Fibroblast of the conjunctiva (primary cell): ENCODE measurements around the gene FMN1.
"Not testable (repeated sequence)": the region's sequence is repeated elsewhere in the genome, so short reads cannot be mapped to it uniquely, and the experiment has no call there.

Experiments
- DNase-seq: peaks from one replicate; pipeline ENCODE4 v3.0.0-alpha.2; 2010; ENCODE audit warnings: low read depth

Gene FMN1

DNA sequence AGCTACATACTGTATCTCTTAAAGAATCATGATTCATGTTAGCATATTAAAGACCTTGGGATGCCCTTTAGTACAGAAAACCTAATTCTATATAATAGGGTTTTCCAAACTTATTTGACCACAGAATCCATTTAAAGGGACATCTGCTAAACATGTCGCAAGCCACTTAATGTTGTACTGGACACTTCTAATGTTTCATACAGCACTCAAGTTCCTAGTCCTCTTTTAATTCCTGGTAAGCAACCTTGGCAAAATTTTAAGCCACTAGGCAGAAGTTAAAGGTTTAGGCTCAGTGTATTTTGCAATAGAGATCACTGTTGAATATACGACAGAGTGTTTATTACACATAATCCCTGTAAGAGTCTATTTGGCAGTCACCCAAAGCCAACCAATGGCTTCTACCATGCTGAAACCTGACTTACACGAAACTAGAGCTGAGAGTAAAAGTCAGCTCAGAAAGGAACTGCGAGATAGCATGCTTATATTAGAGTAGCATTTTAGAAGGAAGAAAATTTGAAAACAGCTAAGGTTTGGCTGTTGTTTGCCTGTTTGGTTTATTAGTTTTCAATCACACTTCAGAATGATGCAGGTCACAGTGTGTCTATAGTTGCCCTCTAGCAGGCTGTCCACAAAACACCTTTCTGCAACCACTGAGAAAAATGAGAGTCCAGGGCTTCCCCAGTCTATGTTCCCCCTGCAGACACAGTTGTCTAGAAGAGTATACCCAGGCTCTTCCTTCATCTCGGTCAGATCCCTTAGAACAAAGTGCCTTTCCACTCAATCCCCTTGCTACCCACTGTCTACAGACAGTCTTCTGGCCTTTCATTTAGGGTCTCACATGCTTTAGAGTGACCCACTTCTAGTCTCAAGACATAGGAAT, 104.4 kb downstream of the FMN1 start:
- DNase-seq: peak; percentile 59

DNA sequence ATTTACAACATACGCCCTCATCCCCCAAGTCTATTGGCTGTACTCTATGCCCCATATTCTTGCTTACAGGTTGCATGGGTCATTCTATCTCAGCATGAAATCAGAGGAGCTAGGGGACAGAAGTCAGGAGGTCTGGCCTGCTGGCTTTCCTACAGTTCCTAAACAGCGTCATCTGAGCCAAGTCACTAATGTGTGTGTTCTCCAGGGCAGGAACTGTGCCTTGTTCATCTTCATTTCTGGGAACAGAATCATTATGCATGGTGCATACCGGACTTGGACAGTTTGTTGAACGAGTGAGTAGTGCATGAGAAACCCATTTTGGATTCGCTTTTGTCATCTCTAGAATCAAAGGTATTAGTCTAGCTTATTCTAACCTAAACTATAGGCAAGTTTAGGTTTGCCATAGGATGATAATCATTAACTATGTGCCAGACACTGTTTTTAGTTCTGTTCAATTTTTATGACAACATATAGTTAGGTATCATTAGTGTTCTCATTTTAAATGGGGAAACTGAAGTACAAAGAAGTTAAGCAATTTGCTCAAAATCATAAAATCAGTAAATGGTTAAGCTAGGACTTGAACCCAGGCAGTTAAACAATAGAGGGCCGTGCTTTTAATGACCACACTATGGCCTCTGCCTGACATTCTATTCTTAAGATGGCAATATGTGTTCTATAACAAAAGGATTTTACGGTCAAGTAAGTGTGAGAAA, 105.2 kb downstream of the FMN1 start:
- DNase-seq: no peak

DNA sequence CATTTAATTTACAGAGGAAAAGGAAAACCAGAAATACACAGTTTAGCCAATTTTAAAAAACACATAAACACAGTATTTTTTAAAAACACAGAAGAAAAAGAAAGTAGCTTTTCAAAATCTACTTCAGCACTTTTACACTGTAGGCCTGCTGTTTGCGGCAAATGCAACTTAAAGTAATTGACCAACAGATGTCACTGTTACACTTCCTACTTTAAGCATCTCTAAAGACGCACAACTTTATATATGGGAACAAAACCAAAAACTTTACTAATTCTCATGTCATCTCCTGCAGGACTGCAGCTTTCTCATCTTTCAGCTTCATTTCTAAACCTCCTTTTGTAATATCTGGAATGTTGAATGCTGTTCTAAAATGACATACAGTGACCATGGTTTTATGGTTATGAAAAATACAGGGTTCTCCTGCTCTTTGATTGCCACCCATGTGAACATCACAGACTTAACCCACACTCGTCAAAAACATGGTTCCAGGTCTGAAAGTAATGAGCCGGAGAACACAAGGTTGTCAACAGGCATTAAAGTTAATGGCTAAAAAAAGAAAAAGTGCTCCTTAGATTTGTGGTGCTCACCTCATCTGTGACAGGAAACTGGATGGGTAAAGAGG, 107.9 kb downstream of the FMN1 start:
- DNase-seq: peak; percentile 60

DNA sequence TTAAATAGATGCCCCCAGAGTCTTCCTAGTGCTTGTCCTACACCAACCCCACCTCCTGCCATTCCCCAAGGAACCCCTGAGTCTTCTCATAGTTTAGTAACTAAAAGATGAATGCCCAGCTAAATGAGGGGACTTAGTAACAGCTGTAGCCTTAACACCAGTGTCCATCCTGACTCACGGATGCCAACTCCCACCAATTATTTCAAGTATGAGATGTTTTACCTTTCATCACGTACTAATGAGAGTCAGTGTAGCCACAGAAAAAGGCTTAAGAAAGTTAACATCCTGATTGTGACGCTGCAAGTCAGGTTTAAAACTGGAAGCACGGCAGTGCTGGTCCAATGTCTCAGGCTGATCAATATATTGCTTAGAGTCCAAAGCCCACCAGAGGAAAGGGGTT, 109.9 kb downstream of the FMN1 start:
- DNase-seq: no peak

DNA sequence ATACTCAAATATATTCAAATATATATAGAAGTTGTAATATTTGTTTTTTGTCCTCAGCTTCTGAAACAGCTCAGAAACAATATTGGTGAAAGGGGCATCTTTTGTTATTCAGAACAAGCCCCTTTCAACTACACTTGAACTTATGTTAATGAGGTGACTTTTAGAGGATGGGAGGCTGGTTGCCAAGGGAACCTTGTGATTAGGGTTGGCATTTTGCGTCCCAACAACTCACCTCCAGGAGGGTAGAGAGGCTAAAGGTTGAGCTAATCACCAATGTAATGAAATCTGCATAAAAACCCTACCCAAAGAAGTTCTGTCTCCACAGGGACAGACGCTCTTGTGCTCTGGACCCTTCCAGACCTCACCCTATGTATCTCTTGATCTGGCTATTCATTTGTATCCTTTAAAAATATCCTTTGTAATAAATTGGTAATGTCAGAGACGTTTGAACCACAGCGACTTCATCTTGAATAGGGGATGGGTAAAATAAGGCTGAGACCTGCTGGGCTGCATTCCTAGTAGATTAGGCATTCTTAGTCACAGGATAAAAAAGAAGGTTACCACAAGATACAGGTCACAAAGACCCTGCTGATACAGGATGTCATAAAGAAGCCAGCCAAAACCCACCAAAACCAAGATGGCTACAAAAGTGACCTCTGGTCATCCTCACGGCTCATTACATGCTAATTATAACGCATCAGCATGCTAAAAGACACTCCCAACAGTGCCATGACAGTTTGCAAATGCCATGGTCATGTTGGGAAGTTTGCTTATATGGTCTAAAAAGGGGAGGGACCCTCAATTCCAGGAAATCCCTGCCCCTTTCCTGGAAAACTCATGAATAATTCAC, 111.1 kb downstream of the FMN1 start:
- DNase-seq: no peak

DNA sequence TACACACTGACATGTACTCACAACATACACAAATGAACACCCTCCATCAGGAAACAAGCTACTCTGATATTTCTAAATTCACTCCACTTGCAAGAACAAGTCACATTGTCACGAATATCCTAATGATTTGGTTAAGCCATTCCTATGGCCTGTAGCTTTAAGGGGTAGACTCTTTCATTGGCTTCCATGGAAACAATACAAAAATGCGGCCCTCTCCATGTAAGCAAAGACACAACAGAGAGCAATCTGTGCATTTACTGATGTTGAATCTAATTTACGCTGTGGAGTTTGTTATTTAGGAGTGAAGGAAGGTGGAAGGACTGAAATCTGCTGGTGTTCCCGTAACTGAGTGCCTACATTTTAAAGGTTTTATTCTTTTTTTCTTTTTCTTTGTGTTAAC, 114.5 kb downstream of the FMN1 start:
- DNase-seq: no peak

DNA sequence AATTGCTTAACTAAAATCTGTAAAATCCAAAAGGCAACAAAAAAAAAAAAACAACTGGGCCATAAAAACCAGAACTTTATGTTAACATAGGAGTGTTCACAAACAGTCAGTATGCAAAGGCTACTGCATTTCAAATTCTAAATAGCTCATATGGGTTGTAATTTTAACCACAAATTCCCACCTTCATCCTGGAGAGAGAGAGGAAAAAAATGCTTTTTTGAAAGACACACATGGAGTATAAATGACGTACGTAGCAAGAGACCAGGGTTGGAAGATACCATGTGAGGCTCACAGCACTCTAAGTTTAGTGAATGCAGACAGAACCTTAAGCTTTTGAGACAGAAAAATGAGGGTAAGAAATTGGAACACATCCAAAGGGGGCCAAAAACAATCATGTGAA, 115.9 kb downstream of the FMN1 start:
- no peak for DNase-seq

DNA sequence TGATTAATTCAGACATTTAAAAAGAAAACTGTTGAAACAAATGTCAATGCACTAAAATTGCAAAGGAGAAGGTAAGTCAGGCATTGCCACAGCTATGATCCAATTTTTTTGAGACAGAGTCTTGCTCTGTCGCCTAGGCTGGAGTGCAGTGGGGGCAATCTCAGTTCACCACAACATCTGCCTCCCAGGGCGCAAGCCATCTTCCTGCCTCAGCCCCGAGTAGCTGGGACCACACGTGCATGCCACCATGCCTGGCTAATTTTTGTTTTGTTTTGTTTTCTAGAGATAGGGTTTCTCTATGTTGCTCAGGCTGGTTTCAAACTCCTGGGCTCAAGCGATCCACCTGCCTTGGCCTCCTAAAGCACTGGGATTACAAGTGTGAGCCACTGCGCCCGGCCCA, 117.6 kb downstream of the FMN1 start:
- no peak for DNase-seq

DNA sequence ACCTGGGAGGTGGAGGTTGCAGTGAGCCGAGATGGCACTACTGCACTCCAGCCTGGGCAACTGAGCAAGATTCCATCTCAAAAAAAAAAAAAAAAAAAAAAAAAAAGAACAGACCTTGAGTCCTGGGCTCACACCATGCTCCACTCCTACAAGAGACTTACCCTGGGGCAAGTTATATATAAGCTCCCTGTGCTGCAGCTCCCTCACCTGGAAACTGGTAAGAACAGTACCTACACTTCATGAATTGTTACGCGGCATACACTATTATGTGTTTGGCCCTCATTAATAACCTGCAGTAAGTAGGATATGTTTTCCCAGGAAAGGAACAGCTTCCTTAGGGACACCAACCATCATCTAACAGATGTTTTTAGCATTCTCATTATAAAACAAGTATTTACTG, 119.6 kb downstream of the FMN1 start:
- DNase-seq: no peak

DNA sequence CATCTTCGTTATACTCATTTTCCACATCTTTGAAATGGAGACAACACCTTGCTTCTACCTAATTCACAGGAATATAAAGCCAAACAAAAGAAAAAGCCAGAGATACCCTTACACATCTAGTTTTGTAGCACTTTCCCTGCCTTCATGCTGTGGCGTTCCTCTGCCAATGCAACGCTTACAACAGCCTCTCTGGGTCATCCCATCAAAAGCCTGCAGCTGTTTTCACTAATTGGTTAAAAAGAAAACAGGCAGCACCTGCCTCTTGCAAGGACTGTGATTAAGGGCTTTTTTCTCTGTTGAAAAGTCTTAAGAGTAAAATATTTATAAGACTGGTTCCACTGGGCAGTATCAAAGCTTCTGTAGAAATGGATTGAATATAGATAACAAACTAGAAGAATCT, 120.3 kb downstream of the FMN1 start:
- no peak for DNase-seq

DNA sequence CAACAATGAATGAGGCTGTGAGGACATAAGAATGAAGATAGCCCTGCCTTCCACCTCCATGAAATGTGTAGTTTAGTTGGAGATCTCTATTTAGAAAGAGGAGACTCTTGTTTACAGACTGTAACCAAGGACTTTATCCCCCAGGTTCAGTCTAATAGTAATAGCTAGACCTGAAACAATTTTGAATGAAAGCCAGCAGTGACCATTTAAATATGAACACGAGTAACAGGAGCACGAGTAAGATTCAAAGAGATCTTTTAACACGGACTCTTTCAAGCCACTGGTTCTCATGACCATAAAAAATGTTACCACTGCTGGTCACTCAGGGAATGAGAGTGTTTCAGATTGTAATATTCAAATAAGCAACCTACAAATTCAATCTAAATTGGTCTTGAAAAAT, 123.1 kb downstream of the FMN1 start:
- DNase-seq: no peak

DNA sequence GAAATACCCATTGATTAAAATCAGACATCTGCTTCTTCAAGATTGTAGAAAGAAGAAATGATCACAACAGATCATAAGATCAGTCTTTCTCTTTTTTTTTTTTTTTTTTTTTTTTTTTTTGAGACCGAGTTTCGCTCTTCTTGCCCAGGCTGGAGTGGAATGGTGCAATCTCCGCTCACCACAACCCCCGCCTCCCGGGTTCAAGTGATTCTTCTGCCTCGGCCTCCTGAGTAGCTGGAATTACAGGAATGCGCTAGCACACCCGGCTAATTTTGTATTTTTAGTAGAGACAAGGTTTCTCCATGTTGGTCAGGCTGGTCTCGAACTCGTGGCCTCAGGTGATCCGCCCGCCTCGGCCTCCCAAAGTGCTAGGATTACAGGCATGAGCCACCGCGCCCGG, 124.6 kb downstream of the FMN1 start:
- DNase-seq: not testable (repeated sequence)

DNA sequence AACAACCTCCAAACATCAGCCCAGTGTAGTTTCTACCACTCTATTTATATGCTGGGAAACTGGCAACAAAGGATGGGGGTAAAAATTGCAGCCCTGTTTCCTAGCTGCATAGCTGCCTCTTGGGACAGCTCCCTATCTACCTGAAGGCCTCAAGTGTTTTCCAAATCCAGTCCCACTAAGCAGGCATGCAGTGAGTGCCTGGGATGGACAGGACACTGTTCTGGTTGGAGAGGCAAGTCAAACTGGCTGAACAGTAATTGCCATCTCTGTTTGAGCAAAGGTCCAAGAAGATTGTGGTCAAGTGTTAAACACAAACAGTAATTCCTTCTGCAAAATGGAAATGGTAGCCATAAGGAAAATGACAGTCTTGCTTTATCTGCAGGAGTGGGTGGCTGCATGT, 125.4 kb downstream of the FMN1 start:
- no peak for DNase-seq

DNA sequence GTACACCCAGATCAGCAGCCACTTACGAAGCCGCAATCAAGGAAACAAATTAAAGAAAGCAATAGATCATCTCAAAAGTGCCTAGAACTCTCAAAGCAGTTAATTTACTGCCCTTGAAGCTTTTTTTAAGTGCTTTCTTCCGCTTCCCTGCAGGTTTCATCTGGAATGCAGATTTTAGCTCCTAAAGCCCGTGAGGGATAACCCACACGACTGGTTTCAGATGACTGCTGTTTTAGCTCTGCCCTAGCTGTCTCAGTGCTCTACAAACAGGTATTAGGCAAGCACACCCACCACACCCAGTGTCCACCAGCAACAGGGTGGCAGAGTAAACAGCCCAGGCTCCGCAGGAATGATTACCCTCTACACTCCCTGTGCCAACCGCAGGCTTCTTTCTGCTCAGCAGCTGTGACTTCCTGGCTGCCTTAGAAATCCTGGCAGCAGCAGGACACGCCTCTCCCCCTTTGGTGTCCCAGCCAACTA, 126.0 kb downstream of the FMN1 start:
- no peak for DNase-seq

DNA sequence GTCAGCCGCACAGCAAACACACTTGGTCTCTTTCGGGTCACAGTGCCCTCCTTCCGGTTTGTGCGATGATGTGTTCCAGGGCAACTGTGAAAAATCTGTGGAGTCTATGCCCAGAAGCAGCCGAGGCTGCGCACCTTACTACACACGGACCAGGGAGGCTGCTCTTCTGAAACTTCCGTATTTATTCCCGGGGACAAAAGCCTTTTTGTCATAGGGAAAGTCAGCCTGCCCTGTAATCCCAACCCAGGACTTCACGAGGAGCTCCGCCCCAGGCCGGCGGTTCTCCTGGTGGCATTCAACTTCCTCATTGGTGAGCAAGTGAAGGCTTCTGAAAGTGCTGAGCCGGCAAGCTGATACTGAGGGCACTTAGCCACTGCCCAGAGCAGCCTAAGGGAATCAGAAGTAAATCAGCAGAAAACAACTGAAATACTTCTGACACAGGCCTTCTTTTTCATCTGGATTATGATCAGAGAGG, 126.5 kb downstream of the FMN1 start:
- DNase-seq: no peak

DNA sequence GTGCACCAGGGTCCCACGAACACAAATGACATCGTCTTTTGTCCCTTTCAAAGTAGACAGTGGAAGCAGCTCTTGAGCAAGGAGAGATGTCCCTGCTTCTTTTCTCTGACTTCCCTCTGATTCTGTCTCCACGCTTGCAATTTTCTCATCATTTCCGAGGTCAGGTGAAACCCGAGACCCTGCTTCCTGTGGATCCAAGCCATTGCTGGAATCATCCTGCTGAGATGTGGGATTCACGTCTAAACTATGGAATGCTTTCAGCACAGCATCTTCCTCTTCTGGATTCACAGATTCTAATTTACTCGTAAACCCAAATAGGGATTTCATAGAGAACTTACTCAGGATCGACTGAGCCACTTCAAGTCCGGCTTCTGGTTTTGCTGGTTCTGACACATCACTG, 127.1 kb downstream of the FMN1 start:
- DNase-seq: no peak

DNA sequence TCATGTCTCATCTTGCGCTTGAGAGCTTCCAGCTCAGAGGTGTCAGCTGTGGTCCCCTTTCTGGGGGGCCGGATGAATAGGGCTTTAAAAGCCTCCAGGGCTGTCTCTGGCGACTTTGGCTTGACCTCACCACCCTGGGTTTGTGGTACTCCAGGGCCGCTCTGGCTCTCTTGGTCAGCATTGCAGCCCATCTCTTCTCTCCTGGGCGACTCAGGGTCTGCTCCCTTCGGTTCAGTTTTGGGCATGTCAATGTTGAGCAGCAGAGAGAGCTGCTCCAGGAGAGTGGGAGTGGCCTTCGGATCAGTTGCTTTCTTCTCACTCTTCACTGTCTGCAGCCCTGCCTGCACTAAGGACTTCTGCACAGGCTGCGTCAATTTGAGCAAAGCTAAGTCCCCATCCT, 127.9 kb downstream of the FMN1 start:
- DNase-seq: no peak

DNA sequence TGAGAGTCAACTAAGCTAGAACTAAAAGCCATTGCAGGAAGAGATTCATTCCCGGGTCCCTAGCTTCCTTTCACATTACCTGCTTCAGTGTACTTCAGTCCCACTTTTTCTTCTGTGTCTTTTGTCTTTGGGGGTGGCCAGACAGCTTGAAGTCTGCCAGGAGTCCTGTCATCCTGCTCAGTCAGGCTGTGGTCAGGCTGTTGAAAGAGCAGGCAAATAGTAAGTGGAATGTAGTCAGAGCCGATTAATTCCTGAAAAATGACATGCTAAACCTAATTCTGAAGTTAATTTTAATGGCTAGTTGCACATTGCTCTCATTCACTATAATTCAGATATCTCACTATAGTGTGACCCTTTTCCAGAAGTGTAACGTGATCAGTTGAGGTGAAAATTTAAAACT, 129.6 kb downstream of the FMN1 start:
- no peak for DNase-seq

DNA sequence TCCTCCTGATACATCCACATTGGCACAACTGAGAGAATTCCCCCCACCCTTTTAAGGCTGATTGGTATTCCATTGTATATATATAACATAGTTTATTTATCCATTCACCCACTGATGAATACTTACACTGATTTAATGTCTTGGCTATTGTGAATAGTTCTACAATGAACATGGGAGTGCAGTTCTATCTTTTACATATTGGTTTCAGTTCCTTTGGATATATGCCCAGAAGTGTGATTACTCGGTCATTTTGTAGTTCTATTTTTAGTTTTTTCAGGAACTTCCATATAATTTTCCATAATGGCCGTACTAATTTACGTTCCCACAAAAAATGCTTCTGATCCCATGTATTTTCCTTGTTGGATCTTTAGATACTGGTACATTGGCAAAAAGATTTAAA, 135.3 kb downstream of the FMN1 start:
- no peak for DNase-seq

DNA sequence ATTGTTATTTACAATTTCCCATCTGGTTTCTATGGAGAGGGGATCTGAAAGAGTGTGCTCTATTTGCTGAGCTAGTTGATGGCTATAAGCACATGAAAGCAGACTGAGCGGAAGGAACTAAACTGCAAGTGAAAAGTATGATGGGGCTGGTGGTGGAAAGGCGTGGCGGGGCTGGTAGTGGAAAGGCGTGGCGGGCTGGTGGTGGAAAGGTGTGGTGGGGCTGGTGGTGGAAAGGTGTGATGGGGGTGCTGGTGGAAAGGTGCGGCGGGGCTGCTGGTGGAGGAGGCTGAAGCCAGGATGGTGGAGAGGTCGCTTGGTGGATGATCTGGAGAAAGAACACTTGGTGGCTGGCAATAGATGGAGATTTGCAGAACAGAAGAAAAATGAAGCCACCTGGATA, 136.7 kb downstream of the FMN1 start:
- no peak for DNase-seq

DNA sequence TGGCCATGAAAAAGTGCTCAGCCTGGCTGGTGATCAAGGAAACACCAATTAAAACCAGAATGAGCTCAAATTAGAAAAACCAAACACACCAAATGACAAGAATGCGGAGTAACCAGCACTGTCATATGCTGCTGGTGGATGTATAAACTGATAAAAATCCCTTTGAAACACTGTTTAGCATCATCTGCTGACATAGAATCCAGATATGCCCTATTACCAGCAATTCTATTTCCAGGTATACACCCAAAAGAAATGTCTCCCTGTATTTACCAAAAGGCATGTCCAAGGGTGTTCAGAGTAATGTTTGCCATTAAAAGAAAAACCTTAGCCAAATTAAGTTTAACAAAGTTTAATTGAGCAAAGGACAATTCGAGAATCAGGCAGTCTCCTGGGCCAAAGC, 138.6 kb downstream of the FMN1 start:
- no peak for DNase-seq

DNA sequence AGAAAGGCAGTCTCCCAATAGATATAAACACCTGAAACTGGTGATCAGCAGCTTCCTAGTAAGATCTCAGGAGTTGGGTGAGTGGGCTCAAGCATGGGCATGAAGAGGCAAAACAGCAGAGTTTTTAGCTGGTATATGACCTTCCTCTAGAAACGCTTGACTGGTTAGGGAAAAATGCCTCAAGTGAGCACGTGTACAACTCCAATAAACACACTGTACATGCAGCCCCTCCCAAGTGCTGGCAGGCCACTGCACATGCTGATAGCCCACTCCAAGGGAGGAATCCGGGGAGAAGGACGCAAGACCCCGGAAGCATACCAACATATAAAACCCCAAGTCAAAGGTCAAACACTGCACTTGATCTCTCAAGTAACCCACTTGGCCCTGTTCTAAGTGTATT, 143.0 kb downstream of the FMN1 start:
- DNase-seq: no peak
